Esophagus (tissue), 2 donors: Measurements from ENCODE around the gene SUSD6. TPM values are rescaled to one million over a fixed set of nuclear protein-coding genes. Genes with fewer than 3 reads are reported as not detected.

Source experiments
- polyA plus RNA-seq, 2 donors: library from polyadenylated mRNA; stranded (reverse); fragments of 200-250 nt; gene quantifications; one replicate each; pipeline ENCODE4 v1.2.3, GENCODE V29; 2013
- donor health status: healthy with polysubstance abuse.
- donor health status: Bipolar disorder and iron deficiency.

The SUSD6 gene
- polyA plus RNA-seq, 2 donors = 16.2 to 30.3 TPM

Other genes with a start within 250 kb of the SUSD6 start
- gene ERH, start 213.3 kb upstream of the SUSD6 start, polyA plus RNA-seq = 100 to 1,000 TPM in 1 of 2 donors, 10 to 100 TPM in 1; 95.4 to 111 TPM
- 10 to 100 TPM; 18.1 to 19.4 TPM for gene SLC39A9, start 212.9 kb upstream of the SUSD6 start, polyA plus RNA-seq
- gene PLEKHD1, start 126.9 kb upstream of the SUSD6 start, polyA plus RNA-seq = under 1 TPM; 0.05 to 0.06 TPM
- under 1 TPM; 0.01 to 0.04 TPM for gene CCDC177, start 36.7 kb upstream of the SUSD6 start, polyA plus RNA-seq
- gene SRSF5, start 155.5 kb downstream of the SUSD6 start, polyA plus RNA-seq = 100 to 1,000 TPM; 362 to 481 TPM
- gene SLC10A1, start 185.6 kb downstream of the SUSD6 start, polyA plus RNA-seq = not detected